T1000 (cell line): ENCODE results near the gene RNF130.

ENCODE experiments used
- DNase-seq: peaks from one replicate; lab custom pipeline; 2025; ENCODE audit warnings: mixed read lengths; lab: John Stamatoyannopoulos, UW

Gene RNF130

DNA sequence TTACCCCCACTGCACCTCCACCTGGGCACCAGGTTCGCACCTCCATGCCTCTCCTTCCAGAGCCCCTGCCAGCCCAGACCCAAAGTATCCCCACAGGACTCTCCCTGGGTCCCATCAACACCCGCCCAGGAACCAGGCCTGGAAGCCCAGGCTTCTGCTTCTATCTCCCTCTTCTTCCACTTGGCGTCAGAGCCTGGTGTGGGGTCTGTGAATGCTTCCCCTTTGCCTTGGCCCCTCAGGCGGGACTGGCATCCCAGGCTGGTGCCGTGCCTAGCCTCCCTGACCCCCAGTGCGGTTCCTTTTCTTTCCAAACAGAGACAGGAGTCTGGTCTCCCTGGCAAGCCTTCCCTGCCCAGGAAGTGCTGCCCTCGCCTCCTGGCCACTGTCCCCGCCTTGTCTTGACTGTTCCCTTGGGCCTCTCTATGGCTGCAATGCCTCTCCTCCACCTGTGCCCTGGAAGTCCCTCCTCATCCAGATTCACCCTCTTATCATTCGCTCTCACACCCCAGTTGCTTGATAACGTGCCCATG, 156.1 kb downstream of the RNF130 start:
- DNase-seq = no peak

DNA sequence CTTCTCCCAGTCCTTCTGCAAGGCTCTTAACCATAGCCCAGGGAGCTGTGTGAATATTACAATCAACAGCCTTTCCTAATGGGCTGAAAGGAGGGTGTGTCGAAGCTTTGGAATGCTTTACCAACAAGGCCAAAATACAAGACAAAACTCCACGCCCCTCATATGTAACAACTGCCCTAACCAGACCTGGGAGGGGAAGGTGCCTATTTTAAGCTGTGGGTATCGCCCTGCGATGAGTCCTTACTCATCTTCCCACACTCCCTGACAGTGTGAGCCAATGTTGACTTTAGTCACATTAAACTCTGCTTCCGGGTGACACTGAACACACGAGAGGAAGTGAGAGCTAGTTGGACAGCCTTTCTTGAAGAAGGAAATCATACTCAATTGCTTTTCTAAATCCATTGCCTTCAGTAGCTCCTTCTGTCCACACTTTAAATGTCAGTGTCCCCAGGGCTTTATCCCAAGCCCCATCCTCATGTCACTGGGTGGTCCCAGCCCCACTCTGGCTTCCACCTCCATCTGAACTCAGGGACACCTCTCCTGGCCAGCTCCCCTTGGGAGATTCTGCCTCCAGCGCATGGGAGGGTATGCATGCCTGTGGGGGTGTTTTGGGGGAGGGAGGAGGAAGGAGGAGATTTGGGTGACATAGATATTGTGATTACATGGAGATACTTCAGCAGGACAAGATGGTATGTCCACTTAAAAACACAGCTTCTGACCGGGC, 157.4 kb downstream of the RNF130 start:
- DNase-seq = no peak

DNA sequence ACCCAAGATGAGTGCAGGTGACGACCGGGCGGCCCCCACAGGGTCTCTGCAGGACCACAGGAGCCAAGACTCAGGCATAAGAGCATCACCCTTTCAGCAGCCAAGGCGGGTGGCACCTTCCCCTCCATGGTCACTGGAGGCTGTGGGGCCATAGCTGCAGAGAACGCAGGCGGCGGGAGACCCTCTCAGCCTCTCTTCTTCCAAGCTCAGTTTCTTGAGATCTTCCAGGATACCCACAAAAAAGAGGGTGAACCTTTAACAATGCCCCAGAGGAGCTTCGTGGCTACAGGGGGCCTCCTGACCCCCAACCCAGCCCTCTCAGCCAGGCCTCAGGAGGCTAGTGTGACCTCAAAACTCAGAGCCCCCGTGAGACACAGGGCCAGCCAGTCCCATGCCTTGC, 158.1 kb downstream of the RNF130 start:
- no peak for DNase-seq

DNA sequence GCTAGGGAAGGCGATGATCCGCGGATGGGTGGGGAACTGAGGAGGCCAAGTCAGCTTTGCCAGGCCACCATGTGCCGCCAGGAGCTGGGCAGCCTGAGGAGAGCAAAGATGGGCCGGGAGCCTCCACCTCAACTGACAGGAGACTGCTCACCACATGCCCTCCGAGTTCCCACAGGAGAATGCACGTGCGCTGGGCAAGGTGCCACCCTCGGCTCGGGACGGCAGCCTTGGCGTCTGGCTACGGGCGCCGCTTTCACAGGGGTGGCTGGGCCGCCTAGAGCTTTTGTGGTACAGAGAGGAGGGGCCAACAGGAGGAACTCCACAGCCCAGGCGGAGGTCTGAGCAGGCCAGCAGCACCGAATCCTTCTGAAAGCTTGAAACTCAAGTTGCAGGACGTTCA, 158.6 kb downstream of the RNF130 start:
- DNase-seq = no peak

DNA sequence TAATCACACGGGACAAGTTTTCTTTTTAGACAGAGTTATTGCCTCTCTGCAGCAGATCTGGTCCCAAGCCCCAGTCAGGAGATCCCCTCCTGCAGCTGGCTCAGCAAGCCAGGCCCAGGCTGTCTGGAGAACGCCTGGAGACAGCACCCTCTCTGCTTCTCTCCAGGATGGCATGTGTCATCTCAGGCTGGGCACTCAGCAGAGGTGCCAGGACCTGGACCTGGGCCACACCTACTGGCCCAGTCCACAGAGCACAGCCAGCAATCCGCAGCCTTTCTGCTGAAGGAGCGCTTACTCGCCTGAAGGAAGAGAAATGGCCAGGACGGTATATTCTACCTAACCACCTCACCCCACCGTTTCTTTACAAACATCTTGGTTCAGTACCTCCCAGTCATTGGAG, 159.2 kb downstream of the RNF130 start:
- no peak for DNase-seq

DNA sequence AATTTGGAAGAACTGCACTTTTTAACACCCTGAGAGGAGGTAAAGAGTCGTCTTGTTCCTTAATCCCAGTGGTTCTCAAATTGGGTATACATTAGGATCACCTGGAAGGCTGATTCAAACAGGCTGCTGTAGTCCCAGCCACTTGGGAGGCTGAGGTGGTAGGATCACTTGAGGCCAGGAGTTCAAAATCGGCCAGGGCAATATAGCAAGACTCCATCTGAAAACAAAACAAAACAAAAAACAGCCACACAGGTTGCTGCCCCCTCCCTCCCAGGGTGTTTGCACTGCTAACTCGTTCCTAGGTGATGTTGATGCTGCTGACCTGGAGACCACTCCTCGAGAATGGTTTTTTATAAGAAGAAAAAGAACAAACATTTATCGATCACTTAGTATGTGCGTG, 162.3 kb downstream of the RNF130 start:
- DNase-seq = no peak

DNA sequence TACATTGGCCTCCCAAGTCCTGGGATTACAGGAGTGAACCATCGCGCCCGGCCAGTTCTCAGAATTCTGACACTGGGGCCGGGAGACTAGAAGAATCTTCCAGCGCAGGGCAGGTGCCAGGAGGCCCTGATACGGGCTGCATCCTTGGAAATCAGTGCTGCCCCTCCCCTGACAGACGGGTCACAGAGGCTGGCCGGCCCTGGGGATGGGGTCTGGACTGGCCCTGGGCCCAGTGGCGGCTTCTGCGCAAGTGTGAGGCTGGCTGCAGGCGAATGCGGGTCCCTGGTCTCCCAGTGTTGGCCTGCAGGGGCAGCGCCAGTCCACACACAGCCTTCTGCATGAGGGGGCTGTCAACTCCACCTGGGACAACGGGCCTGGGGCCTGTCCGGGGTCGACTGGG, 163.0 kb downstream of the RNF130 start:
- no peak for DNase-seq

DNA sequence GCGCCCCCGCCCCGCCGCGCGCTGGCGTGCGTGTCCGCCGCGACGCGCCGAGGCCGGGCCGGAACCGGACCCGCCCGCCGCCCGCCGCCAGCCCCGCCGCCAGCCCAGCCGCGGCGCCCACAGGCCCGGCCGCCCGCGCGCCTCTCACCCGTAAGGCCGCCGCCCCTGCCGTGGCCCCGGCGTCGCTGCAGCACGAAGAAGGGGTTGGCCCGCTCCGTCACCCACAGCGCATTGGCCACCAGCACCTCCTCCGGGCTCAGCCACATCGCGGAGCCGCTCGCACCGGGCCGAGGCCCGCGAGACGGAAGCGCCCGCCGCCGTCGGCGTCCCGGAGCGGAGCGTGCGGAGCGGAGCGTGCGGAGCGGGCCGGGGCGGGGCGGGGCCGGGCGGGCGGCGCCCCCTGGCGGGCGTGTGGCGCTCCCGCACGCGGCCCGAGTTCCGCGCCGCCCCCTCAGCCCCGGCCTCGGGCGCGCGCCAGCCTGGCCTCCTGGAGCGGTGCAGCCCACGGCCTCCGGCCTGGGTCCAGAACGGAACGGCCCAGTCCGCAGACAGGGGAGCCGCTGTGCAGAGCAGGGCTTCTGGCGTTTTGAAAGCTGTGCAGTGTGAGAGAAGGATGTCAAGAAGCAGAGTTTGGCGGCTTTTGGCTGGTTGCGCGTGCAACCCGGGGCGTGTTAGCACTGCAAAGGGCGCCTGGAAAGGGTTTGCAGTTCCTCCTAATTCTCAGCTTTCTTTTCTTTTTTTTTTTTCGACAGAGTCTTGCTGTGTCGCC, 163.8 kb downstream of the RNF130 start, which contains the start of gene TBC1D9B:
Gene TBC1D9B, minus strand, starts transcription at position 342 of the 769 bp plus-strand sequence. Its CDS starts 76 bp downstream, at position 266.
- DNase-seq = no peak

DNA sequence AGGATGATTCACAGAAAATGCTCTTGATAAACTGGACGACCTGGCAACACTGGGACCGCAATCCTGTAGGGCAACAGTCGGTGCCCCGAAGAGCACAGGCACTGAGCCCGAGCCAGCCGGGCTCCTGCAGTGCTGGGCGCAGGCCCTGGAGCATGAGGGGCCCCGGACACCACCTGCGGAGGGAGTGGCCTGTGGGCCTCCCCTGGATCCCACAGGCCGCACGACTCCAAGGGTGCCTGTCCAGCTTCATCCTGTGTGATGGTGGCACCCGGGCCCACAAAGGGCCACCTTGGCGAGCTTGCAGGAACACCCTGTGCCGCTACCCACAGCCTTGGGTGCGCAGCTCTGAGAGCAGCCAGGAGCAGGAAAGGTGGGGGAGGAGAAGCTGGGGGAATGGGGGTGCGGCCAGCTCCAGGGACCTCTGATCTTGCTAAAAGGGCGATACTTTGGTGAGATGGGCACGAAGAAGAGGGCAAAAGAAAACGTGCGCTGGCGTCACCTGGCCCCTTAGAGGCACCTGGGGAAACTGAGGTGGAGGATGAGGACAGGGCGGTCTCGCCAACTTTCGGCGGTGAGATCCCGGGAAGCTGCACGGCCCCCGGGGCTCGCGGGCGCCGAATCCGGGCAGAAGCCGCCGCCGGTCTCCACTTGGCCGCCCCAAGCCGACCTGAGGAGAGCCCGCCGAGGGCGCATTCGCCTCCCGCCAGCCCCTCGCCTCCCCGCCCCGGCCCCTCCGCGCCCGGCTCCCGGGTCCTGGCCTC, 164.6 kb downstream of the RNF130 start:
- no peak for DNase-seq

DNA sequence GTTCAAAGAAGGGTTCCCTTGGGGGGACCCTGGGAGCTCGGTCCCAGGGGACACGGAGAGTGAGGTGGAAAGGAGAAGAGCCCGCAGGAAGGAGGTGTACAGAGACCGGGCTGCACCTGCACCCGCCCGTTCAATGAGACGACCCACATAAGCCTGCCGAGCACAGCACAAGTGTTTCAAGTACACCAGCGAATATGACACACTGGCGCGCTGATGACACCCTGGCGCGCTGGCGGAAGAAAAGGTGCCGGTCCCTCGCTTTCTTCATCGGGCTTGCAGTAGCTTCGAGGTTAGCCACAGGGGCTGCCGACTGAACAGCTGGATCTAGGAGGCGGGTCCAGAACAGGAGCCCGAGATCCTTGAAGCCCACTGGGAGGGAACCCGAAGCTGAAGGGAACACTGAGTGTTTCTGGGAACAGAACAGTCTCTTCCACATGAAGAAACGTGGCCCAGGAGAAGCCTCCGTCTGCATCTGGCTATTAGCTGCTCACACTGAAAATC, 165.2 kb downstream of the RNF130 start:
- DNase-seq = no peak

DNA sequence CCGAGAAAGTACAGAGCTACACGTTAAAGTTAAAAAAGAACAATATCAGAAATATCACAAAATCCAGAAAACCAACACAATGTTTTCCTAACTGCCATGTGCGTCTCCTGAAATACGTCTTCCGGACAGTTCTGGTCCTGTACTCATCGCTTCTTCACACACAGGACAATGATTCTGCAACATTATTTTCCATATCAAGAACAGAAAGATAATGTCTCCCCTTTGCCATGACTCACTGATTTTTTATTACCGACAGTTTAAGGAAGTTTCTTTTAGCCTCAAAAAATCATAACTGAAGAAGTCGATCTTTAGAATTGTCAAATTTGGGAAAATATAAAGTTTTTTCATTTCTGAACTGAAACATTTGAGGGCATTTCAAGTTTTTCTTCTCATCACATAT, 166.4 kb downstream of the RNF130 start:
- DNase-seq = no peak
